ENCODE results near the gene NPR1.
"Not testable (repeated sequence)": the region's sequence is repeated elsewhere in the genome, so short reads cannot be mapped to it uniquely, and the experiment has no call there.

NPR1 gene

DNA sequence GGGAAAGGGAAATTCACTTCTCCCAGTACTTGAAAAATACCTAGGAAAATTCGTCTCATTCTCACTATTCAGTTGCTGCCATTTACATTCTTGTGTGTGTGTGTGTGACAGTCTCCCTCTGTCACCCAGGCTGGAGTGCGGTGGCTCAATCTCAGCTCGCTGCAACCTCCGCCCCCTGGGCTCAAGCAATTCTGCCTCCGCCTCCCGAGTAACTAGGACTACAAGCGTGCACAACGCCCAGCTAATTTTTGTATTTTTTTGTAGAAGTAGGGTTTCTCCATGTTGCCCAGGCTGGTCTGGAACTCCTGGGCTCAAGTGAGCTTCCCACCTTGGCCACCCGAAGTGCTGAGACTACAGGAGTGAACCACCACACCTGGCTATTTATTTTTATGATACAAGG is 18.8 kb upstream of the NPR1 start:
- in situ Hi-C loops (cut with HindIII; ENCODE audit: low pct_ligation_motif_present, low sequenced_read_pairs): no loop called here
- no peak for DNase-seq
- peak overlapping the region; percentile 84 for H3K4me3 ChIP-seq (ENCODE audit: low read depth, low read length)
- H3K36me3 ChIP-seq (replicated peaks): peaks cover 39% of the 10 kb centered on the region
- no peaks in the 10 kb centered on the region for H3K27me3 ChIP-seq (replicated peaks)
- H3K27ac ChIP-seq: no peak overlapping the region
- TF ChIP-seq, protein P1, sequence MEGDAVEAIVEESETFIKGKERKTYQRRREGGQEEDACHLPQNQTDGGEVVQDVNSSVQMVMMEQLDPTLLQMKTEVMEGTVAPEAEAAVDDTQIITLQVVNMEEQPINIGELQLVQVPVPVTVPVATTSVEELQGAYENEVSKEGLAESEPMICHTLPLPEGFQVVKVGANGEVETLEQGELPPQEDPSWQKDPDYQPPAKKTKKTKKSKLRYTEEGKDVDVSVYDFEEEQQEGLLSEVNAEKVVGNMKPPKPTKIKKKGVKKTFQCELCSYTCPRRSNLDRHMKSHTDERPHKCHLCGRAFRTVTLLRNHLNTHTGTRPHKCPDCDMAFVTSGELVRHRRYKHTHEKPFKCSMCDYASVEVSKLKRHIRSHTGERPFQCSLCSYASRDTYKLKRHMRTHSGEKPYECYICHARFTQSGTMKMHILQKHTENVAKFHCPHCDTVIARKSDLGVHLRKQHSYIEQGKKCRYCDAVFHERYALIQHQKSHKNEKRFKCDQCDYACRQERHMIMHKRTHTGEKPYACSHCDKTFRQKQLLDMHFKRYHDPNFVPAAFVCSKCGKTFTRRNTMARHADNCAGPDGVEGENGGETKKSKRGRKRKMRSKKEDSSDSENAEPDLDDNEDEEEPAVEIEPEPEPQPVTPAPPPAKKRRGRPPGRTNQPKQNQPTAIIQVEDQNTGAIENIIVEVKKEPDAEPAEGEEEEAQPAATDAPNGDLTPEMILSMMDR (IDR thresholded peaks at IDR 0.05; ENCODE audit: low read depth, low read length, missing control alignments): no peak

- no peak for DNase-seq
- TF ChIP-seq, protein P1 (IDR thresholded peaks at IDR 0.05; ENCODE audit: low read depth, low read length, missing control alignments): no peak
Measured at GRCh38 chr1:153661111-153661708, 17.3 kb upstream of the NPR1 start.

GRCh38 chr1:153662269-153662668 is 16.2 kb upstream of the NPR1 start:
- in situ Hi-C loops (cut with HindIII; ENCODE audit: low pct_ligation_motif_present, low sequenced_read_pairs): no loop called here
- DNase-seq: no peak
- H3K27ac ChIP-seq: no peak overlapping the region
- H3K36me3 ChIP-seq (replicated peaks): peaks cover 65% of the 10 kb centered on the region
- TF ChIP-seq, protein P1 (IDR thresholded peaks at IDR 0.05; ENCODE audit: low read depth, low read length, missing control alignments): no peak
- H3K4me3 ChIP-seq (ENCODE audit: low read depth, low read length): no peak overlapping the region
- no peaks in the 10 kb centered on the region for H3K27me3 ChIP-seq (replicated peaks)

More at GRCh38 chr1:153661111-153661708, 17.3 kb upstream of the NPR1 start:
- in situ Hi-C loops (cut with HindIII; ENCODE audit: low pct_ligation_motif_present, low sequenced_read_pairs): no loop called here
- peaks cover 54% of the 10 kb centered on the region for H3K36me3 ChIP-seq (replicated peaks)
- H3K4me3 ChIP-seq (ENCODE audit: low read depth, low read length): no peak overlapping the region
- H3K27ac ChIP-seq: no peak overlapping the region
- no peaks in the 10 kb centered on the region for H3K27me3 ChIP-seq (replicated peaks)

DNA sequence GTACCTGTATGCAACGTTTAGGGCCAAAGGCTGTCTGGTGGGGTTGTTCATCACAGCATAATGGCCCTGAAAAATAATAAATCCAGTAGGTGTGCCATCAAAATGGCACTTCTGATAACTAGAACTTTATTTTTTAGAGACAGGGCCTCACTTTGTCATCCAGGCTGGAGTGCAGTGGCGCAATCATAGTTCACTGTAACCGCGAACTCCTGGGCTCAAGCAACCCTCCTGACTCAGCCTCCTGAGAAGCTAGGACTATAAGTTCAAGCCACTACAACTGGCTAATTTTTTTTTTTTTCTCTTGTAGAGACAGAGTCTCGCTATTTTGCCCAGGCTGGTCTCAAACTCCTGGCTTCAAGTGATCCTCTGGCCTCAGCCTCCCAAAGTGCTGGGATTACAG is 15.3 kb upstream of the NPR1 start:
- DNase-seq: peak; percentile 51
- in situ Hi-C loops (cut with HindIII; ENCODE audit: low pct_ligation_motif_present, low sequenced_read_pairs): no loop called here
- TF ChIP-seq, protein P1 (IDR thresholded peaks at IDR 0.05; ENCODE audit: low read depth, low read length, missing control alignments): no peak
- no peaks in the 10 kb centered on the region for H3K27me3 ChIP-seq (replicated peaks)
- H3K4me3 ChIP-seq (ENCODE audit: low read depth, low read length): no peak overlapping the region
- no peak overlapping the region for H3K27ac ChIP-seq
- peaks cover 74% of the 10 kb centered on the region for H3K36me3 ChIP-seq (replicated peaks)

DNA sequence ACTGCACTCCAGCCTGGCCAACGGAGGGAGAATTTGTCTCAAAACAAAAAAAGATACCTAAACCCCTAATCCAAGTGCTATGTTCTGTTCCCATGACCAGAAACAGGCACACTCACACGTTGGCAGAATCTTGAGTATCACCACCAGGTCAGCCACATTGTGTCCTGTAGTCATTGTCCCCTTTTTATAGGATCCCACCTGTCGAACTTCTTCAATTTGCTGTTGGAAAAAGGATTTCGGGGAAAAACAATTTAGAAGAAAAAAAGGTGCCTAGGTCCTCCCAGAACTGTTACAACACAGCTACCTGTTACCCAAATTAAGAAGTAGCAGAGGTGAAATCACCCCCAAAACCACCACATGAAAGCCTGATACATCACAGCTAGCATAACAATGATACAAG is 11.0 kb upstream of the NPR1 start:
- in situ Hi-C loops (cut with HindIII; ENCODE audit: low pct_ligation_motif_present, low sequenced_read_pairs): no loop called here
- H3K36me3 ChIP-seq (replicated peaks): peaks cover 68% of the 10 kb centered on the region
- no peak overlapping the region for H3K4me3 ChIP-seq (ENCODE audit: low read depth, low read length)
- H3K27me3 ChIP-seq (replicated peaks): no peaks in the 10 kb centered on the region
- no peak overlapping the region for H3K27ac ChIP-seq
- DNase-seq: no peak
- TF ChIP-seq, protein P1 (IDR thresholded peaks at IDR 0.05; ENCODE audit: low read depth, low read length, missing control alignments): no peak

GRCh38 chr1:153668672-153669071 is 9.8 kb upstream of the NPR1 start:
- DNase-seq: not testable (repeated sequence)

More at GRCh38 chr1:153668672-153669071, 9.8 kb upstream of the NPR1 start:
- H3K27ac ChIP-seq; H3K27me3 ChIP-seq (replicated peaks); H3K4me3 ChIP-seq (ENCODE audit: low read depth, low read length); in situ Hi-C loops (cut with HindIII; ENCODE audit: low pct_ligation_motif_present, low sequenced_read_pairs): not testable (repeated sequence)
- H3K36me3 ChIP-seq (replicated peaks): peaks cover 58% of the 10 kb centered on the region
